ENCODE data around the gene DERL3.
"Not testable (repeated sequence)": the region's sequence is repeated elsewhere in the genome, so short reads cannot be mapped to it uniquely, and the experiment has no call there.

Gene DERL3

GRCh38 chr22:23875801-23876200 lies 37.0 kb upstream of the DERL3 start:
- no peak for DNase-seq
- H3K27me3 ChIP-seq: no peaks in the 10 kb centered on the region
- no peak for TF ChIP-seq CTCF (IDR thresholded peaks at IDR 0.05; ENCODE audit: low read depth, low read length)
- H3K36me3 ChIP-seq: peaks cover 2% of the 10 kb centered on the region; the same call in 1 of the 2 replicates
- H3K9me3 ChIP-seq: no peaks in the 10 kb centered on the region
- no peaks in the 10 kb centered on the region for H3K4me1 ChIP-seq
- no peak overlapping the region for H3K4me3 ChIP-seq (ENCODE audit: low read depth, low read length)

GRCh38 chr22:23874871-23875270 lies 36.1 kb upstream of the DERL3 start:
- peaks cover 2% of the 10 kb centered on the region; the same call in 1 of the 2 replicates for H3K36me3 ChIP-seq
- TF ChIP-seq CTCF (IDR thresholded peaks at IDR 0.05; ENCODE audit: low read depth, low read length): no peak

GRCh38 chr22:23868580-23868979 lies 29.8 kb upstream of the DERL3 start:
- no peak overlapping the region for H3K4me3 ChIP-seq (ENCODE audit: low read depth, low read length)
- no peak for DNase-seq
- H3K27me3 ChIP-seq: no peaks in the 10 kb centered on the region
- H3K9me3 ChIP-seq: no peaks in the 10 kb centered on the region
- peaks cover 14% of the 10 kb centered on the region for H3K36me3 ChIP-seq
- no peak for TF ChIP-seq CTCF (IDR thresholded peaks at IDR 0.05; ENCODE audit: low read depth, low read length)
- no peaks in the 10 kb centered on the region for H3K4me1 ChIP-seq

More at GRCh38 chr22:23874871-23875270, 36.1 kb upstream of the DERL3 start:
- no peaks in the 10 kb centered on the region for H3K4me1 ChIP-seq
- no peaks in the 10 kb centered on the region for H3K9me3 ChIP-seq
- DNase-seq: no peak
- no peak overlapping the region for H3K4me3 ChIP-seq (ENCODE audit: low read depth, low read length)
- no peaks in the 10 kb centered on the region for H3K27me3 ChIP-seq

- not testable (repeated sequence) for DNase-seq; H3K4me3 ChIP-seq (ENCODE audit: low read depth, low read length); H3K4me1 ChIP-seq; H3K27me3 ChIP-seq; H3K9me3 ChIP-seq
- peaks cover 14% of the 10 kb centered on the region for H3K36me3 ChIP-seq
Measured at GRCh38 chr22:23864499-23865154, 25.8 kb upstream of the DERL3 start.

GRCh38 chr22:23862103-23862502 lies 23.3 kb upstream of the DERL3 start:
- peak; percentile 77 for DNase-seq
- H3K4me3 ChIP-seq (ENCODE audit: low read depth, low read length): no peak overlapping the region
- H3K36me3 ChIP-seq: no peaks in the 10 kb centered on the region
- peaks cover 5% of the 10 kb centered on the region; the same call in 1 of the 2 replicates for H3K4me1 ChIP-seq
- peak; percentile 91 for TF ChIP-seq CTCF (IDR thresholded peaks at IDR 0.05; ENCODE audit: low read depth, low read length)
- H3K9me3 ChIP-seq: no peaks in the 10 kb centered on the region
- H3K27me3 ChIP-seq: no peaks in the 10 kb centered on the region

- DNase-seq; H3K36me3 ChIP-seq; H3K27me3 ChIP-seq; H3K4me1 ChIP-seq; H3K9me3 ChIP-seq; H3K4me3 ChIP-seq (ENCODE audit: low read depth, low read length): not testable (repeated sequence)
Measured at GRCh38 chr22:23860187-23860586, 21.4 kb upstream of the DERL3 start.

- Histone ChIP-seq H3K4me3 (ENCODE audit: low read depth, low read length) (no peak overlapping the region), H3K27me3 (no peaks in the 10 kb centered on the region), H3K9me3 (no peaks in the 10 kb centered on the region), H3K36me3 (no peaks in the 10 kb centered on the region), H3K4me1 (peaks cover 8% of the 10 kb centered on the region)
- no peak for DNase-seq
- no peak for TF ChIP-seq CTCF (IDR thresholded peaks at IDR 0.05; ENCODE audit: low read depth, low read length)
Measured at GRCh38 chr22:23859201-23859600, 20.4 kb upstream of the DERL3 start.
